H1 (cell line): ENCODE measurements around the gene BCAP31. TPM values are rescaled to one million over a fixed set of nuclear protein-coding genes. Genes with fewer than 3 reads are reported as not detected.
A peak's percentile ranks its signal among the peaks of the same experiment; 100 is the strongest.

ENCODE experiments used
- CTCF ChIA-PET: fragments of 300-600 bp; sonication (Branson Sonifier 250); formaldehyde crosslinking; loops from one replicate; lab custom pipeline; 2021; ENCODE audit not compliant: partially characterized antibody; lab: Charles Lee
- POLR2A ChIA-PET: fragments of 300-600 bp; sonication (Branson Sonifier 250); formaldehyde crosslinking; loops from one replicate; lab custom pipeline; 2021; ENCODE audit warnings: inconsistent platforms; ENCODE audit not compliant: partially characterized antibody; lab: Charles Lee
- DNase-seq, 2 experiments: peaks; one replicate each; pipeline versions ENCODE4 v3.0.0 to v3.0.0-alpha.2; 2010 to 2022; ENCODE audit warnings: low spot score in 2 of 2, low read depth in 1 of 2, mixed read lengths in 1 of 2
- FAIRE-seq: peaks from 2 replicates; lab custom pipeline; 2011; peaks lifted over from hg19 to GRCh38; lab: Jason Lieb, UNC
- H2AFZ ChIP-seq: 2 replicates; pipeline ENCODE4 v1.8.1; 2012; ENCODE audit warnings: low read length, inconsistent platforms
- H2AK5ac ChIP-seq: 2 replicates; pipeline ENCODE4 v1.6.1; 2013; ENCODE audit warnings: low read depth, low read length
- H2BK120ac ChIP-seq: replicated peaks from 2 replicates; pipeline ENCODE3; 2013; ENCODE audit warnings: low read depth, low read length, inconsistent platforms
- H2BK12ac ChIP-seq: 2 replicates; pipeline ENCODE4 v1.6.1; 2013; ENCODE audit warnings: low read depth, low read length
- H2BK15ac ChIP-seq: 2 replicates; pipeline ENCODE4 v1.6.1; 2013; ENCODE audit warnings: low read length
- H2BK20ac ChIP-seq: 2 replicates; pipeline ENCODE4 v1.6.1; 2013; ENCODE audit warnings: low read length
- H2BK5ac ChIP-seq: 2 replicates; pipeline ENCODE4 v1.6.1; 2013; ENCODE audit warnings: low read depth, low read length
- H3K14ac ChIP-seq: 2 replicates; pipeline ENCODE4 v1.6.1; 2013; ENCODE audit warnings: inconsistent platforms; ENCODE audit not compliant: insufficient read length
- H3K18ac ChIP-seq: 2 replicates; pipeline ENCODE4 v1.6.1; 2013; ENCODE audit warnings: low read length; ENCODE audit errors: extremely low read depth
- H3K23ac ChIP-seq: 2 replicates; pipeline ENCODE4 v1.6.1; 2013; ENCODE audit warnings: inconsistent platforms; ENCODE audit not compliant: insufficient read length
- H3K23me2 ChIP-seq: 2 replicates; pipeline ENCODE4 v1.6.1; 2013; ENCODE audit warnings: low read depth, low read length
- H3K27ac ChIP-seq: 2 replicates; pipeline ENCODE4 v1.6.1; 2011; ENCODE audit warnings: low read depth, low read length, inconsistent platforms
- H3K27me3 ChIP-seq, 4 experiments: replicated peaks in 1 of 4; 1 replicate in 1 of 4; 2 replicates in 3 of 4; pipeline versions ENCODE4 v1.6.1 to v1.8.1; 2011 to 2013; ENCODE audit warnings: low read length in 3 of 4, mild to moderate bottlenecking in 3 of 4, inconsistent platforms in 2 of 4, mixed read lengths in 2 of 4, moderate library complexity in 1 of 4; ENCODE audit not compliant: control insufficient read depth in 3 of 4, insufficient read depth in 3 of 4; ENCODE audit errors: extremely low read depth in 1 of 4
- H3K36me3 ChIP-seq, 4 experiments: 2 replicates each; pipeline versions ENCODE4 v1.6.1 to v1.8.1; 2011 to 2013; ENCODE audit warnings: mild to moderate bottlenecking in 4 of 4, low read length in 3 of 4, moderate library complexity in 2 of 4, control low read depth in 1 of 4, inconsistent platforms in 1 of 4; ENCODE audit not compliant: insufficient read depth in 4 of 4, control insufficient read depth in 2 of 4
- H3K4ac ChIP-seq: replicated peaks from 2 replicates; pipeline ENCODE3; 2013; ENCODE audit warnings: low read length, low read depth, mixed read lengths, inconsistent platforms; ENCODE audit not compliant: insufficient read length
- H3K4me1 ChIP-seq, 4 experiments: replicated peaks in 1 of 4; 1 replicate in 1 of 4; 2 replicates in 3 of 4; pipeline versions ENCODE4 v1.6.1 to v1.8.1; 2011 to 2013; ENCODE audit warnings: low read length in 3 of 4, inconsistent platforms in 2 of 4, mixed read lengths in 1 of 4; ENCODE audit not compliant: insufficient read depth in 4 of 4, control insufficient read depth in 3 of 4
- H3K4me2 ChIP-seq, 2 experiments: 2 replicates each; pipeline versions ENCODE4 v1.6.1 to v1.8.1; 2011 to 2013; ENCODE audit warnings: low read depth in 2 of 2, low read length in 2 of 2, control low read depth in 1 of 2, inconsistent platforms in 1 of 2, mild to moderate bottlenecking in 1 of 2; ENCODE audit not compliant: insufficient read depth in 1 of 2
- H3K4me3 ChIP-seq, 4 experiments: fragments of 200-600, 300-600 bp in 1 of 4; sonication (generic), shearing (Covaris generic), sonication (Bioruptor Twin) in 1 of 4; 2 replicates each; pipeline versions ENCODE4 v1.5.1 to v1.8.1; 2011 to 2016; ENCODE audit warnings: low read length in 4 of 4, low read depth in 3 of 4, control low read depth in 2 of 4, inconsistent platforms in 2 of 4, mild to moderate bottlenecking in 2 of 4, mixed read lengths in 1 of 4, moderate library complexity in 1 of 4; ENCODE audit not compliant: insufficient read depth in 2 of 4; ENCODE audit errors: extremely low read depth in 1 of 4
- H3K56ac ChIP-seq: replicated peaks from 2 replicates; pipeline ENCODE3; 2013; ENCODE audit warnings: low read depth, mild to moderate bottlenecking, mixed read lengths, low read length, inconsistent platforms; ENCODE audit not compliant: insufficient read length
- H3K79me1 ChIP-seq: 2 replicates; pipeline ENCODE4 v1.6.1; 2013; ENCODE audit warnings: low read depth, low read length, control low read depth
- H3K79me2 ChIP-seq, 2 experiments: 2 replicates each; pipeline versions ENCODE4 v1.6.1 to v1.8.1; 2012 to 2013; ENCODE audit warnings: low read length in 2 of 2, mild to moderate bottlenecking in 2 of 2, inconsistent platforms in 1 of 2; ENCODE audit not compliant: insufficient read depth in 2 of 2, control insufficient read depth in 1 of 2
- H3K9ac ChIP-seq, 4 experiments: replicated peaks in 1 of 4; 1 replicate in 1 of 4; 2 replicates in 3 of 4; pipeline versions ENCODE4 v1.6.1 to v1.8.1; 2011 to 2013; ENCODE audit warnings: low read depth in 3 of 4, low read length in 3 of 4, control low read depth in 2 of 4, mild to moderate bottlenecking in 2 of 4, moderate library complexity in 2 of 4, inconsistent platforms in 1 of 4; ENCODE audit errors: extremely low read depth in 1 of 4
- H3K9me3 ChIP-seq, 2 experiments: 2 replicates each; pipeline versions ENCODE4 v1.6.1 to v1.8.1; 2012 to 2013; ENCODE audit warnings: mild to moderate bottlenecking in 2 of 2, moderate library complexity in 2 of 2, control low read depth in 1 of 2, inconsistent platforms in 1 of 2, low read depth in 1 of 2, low read length in 1 of 2, mixed read lengths in 1 of 2; ENCODE audit not compliant: insufficient read depth in 2 of 2
- H4K20me1 ChIP-seq, 2 experiments: replicated peaks in 1 of 2; 2 replicates each; pipeline versions ENCODE3 to v1.8.1; 2011 to 2013; ENCODE audit warnings: inconsistent platforms in 2 of 2, low read length in 2 of 2, mild to moderate bottlenecking in 1 of 2; ENCODE audit not compliant: insufficient read depth in 2 of 2, control insufficient read depth in 1 of 2
- H4K5ac ChIP-seq: 2 replicates; pipeline ENCODE4 v1.6.1; 2013; ENCODE audit warnings: low read length, low read depth, mixed read lengths, inconsistent platforms; ENCODE audit not compliant: insufficient read length
- H4K8ac ChIP-seq: 2 replicates; pipeline ENCODE4 v1.8.0; 2013; ENCODE audit warnings: mild to moderate bottlenecking, moderate library complexity, low read length, inconsistent platforms; ENCODE audit not compliant: insufficient read depth; ENCODE audit errors: extremely low read depth
- H4K91ac ChIP-seq: replicated peaks from 2 replicates; pipeline ENCODE3; 2013; ENCODE audit warnings: low read length, mixed read lengths, inconsistent platforms; ENCODE audit not compliant: insufficient read length
- FOSL1 ChIP-seq: IDR thresholded peaks from 2 replicates; pipeline ENCODE4 v1.6.1; 2011; ENCODE audit warnings: mild to moderate bottlenecking, low read depth, low read length, moderate library complexity; ENCODE audit not compliant: insufficient read depth
- MAFK ChIP-seq: IDR thresholded peaks from 2 replicates; pipeline ENCODE4 v1.6.1; 2012; ENCODE audit warnings: low read depth, mild to moderate bottlenecking, improper control_type of control experiment, low read length
- NRF1 ChIP-seq: IDR thresholded peaks from 2 replicates; pipeline ENCODE4 v1.6.1; 2011; ENCODE audit warnings: mild to moderate bottlenecking, low read depth, low read length, improper control_type of control experiment
- POLR2AphosphoS5 ChIP-seq: IDR thresholded peaks from 2 replicates; pipeline ENCODE4 v1.6.1; 2011; ENCODE audit warnings: low read depth, low read length
- SAP30 ChIP-seq: fragments of 300-600 bp; sonication (generic); IDR thresholded peaks from 2 replicates; pipeline ENCODE4 v1.7.1; 2012; ENCODE audit warnings: low read length, moderate library complexity, mild to moderate bottlenecking, inconsistent platforms; ENCODE audit not compliant: insufficient read depth, insufficient replicate concordance
- SP2 ChIP-seq: IDR thresholded peaks from 2 replicates; pipeline ENCODE4 v1.6.1; 2012; ENCODE audit warnings: mild to moderate bottlenecking, low read length, inconsistent platforms
- WGBS, 2 experiments: shearing (Covaris generic) in 1 of 2; methylation state at CpG; one replicate each; pipeline versions ENCODE4 v1.1.6 to v1.1.7; 2013 to 2015; ENCODE audit warnings: low lambda C conversion rate in 2 of 2, mixed read lengths in 2 of 2, inconsistent platforms in 1 of 2, low coverage in 1 of 2, missing lambda C conversion rate in 1 of 2; ENCODE audit not compliant: insufficient replicate concordance in 2 of 2, insufficient coverage in 1 of 2, insufficient read length in 1 of 2; ENCODE audit errors: extremely low coverage in 1 of 2, missing lambda C conversion rate in 1 of 2; 5-methylcytosine and 5-hydroxymethylcytosine counted together
- polyA plus RNA-seq, 7 experiments: library from polyadenylated mRNA; depleted of rRNA in 3 of 7; stranded (reverse) in 5 of 7; unstranded in 2 of 7; fragments of >200 nt in 5 of 7; fragments of 200-250 nt in 2 of 7; gene quantifications; 1 replicate in 5 of 7; 2 replicates in 1 of 7; 4 replicates in 1 of 7; pipeline versions ENCODE4 v1.2.1 to v1.2.3, GENCODE V29; 2011 to 2013; ENCODE audit warnings: missing spikeins in 2 of 7, mixed read lengths in 2 of 7
- total RNA-seq: library from RNA; stranded (reverse); fragmentation: NEBNext Ultra II Directional; extraction: Animal tissue kit (Norgen Biotek cat#: 25700); gene quantifications from 2 replicates; pipeline ENCODE4 v1.2.1, GENCODE V29; 2021
- TF ChIP-seq, protein P1 (sequence below), 3 experiments: IDR thresholded peaks; 1 replicate in 2 of 3; 2 replicates in 1 of 3; pipeline versions ENCODE4 v1.5.1 to v1.6.1; 2011; ENCODE audit warnings: low read length in 3 of 3, mild to moderate bottlenecking in 3 of 3, inconsistent platforms in 2 of 3, low read depth in 1 of 3, moderate library complexity in 1 of 3; ENCODE audit not compliant: insufficient read depth in 1 of 3; ENCODE audit errors: control extremely low read depth in 1 of 3

The BCAP31 gene
- total and polyA plus RNA-seq, 2 of the 8 experiments (the other 6 are each of a cell fraction or from before 2014, with no cell fraction given) = 136 to 159 TPM

DNA sequence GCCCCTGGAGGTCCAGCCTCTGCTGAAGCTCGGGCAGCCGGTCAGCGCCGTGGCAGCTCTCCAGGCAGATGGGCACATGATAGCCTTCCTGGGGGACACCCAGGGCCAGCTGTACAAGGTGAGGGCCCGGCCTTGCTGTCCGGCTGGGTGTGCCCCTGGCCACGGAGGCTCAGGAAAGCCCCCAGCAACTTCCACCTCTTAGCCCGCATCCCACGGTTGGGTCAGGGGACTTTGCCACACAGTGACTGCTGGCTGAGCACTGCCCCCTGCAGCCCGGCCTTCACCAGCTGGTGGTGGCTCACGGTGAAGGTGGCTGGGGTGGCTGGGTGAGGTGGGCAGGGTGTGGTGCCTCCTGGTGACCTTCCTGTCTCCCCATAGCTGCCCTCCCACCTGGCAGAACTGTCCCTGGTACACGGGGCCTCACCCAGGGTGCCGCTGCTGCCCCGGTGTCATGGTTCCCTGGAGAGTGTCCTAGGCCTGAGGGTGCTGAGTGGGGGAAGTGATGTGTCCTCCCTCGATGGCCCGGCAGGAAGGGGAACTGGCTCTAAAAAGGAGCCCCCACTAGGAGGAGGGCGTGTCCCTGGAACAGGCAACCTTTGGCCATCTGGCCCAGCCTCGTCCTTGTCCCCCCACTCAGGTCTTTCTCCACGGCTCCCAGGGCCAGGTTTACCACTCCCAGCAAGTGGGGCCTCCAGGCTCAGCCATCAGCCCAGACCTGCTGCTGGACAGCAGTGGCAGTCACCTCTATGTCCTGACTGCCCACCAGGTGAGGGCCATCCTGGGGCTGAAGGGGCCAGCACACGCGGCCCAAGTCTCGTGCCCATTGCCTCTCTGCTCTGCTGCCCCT is 44.3 kb upstream of the BCAP31 start:
- 92% methylated on average over 11 of the region's 22 CpGs; no CpG with 5 or more reads in 1 of the 2 experiments for WGBS, 2 experiments
- no peak overlapping the region for H2BK20ac ChIP-seq
- no peaks in the 10 kb centered on the region for H3K9me3 ChIP-seq
- TF ChIP-seq MAFK = no peak
- TF ChIP-seq FOSL1 = no peak
- TF ChIP-seq POLR2AphosphoS5 = no peak
- no peak for TF ChIP-seq SAP30
- no peak for TF ChIP-seq SP2
- no peak for TF ChIP-seq NRF1
- TF ChIP-seq, protein P1, sequence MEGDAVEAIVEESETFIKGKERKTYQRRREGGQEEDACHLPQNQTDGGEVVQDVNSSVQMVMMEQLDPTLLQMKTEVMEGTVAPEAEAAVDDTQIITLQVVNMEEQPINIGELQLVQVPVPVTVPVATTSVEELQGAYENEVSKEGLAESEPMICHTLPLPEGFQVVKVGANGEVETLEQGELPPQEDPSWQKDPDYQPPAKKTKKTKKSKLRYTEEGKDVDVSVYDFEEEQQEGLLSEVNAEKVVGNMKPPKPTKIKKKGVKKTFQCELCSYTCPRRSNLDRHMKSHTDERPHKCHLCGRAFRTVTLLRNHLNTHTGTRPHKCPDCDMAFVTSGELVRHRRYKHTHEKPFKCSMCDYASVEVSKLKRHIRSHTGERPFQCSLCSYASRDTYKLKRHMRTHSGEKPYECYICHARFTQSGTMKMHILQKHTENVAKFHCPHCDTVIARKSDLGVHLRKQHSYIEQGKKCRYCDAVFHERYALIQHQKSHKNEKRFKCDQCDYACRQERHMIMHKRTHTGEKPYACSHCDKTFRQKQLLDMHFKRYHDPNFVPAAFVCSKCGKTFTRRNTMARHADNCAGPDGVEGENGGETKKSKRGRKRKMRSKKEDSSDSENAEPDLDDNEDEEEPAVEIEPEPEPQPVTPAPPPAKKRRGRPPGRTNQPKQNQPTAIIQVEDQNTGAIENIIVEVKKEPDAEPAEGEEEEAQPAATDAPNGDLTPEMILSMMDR (IDR thresholded peaks at IDR 0.05; ENCODE audit: control extremely low read depth in 1 of 3, insufficient read depth in 1 of 3, low read depth in 1 of 3, low read length in 3 of 3) = peak in 2 of 3 experiments; percentile 11 to 25; a peak in 1 of 4 replicates
- no peaks in the 10 kb centered on the region for H3K79me1 ChIP-seq
- no peaks in the 10 kb centered on the region for H3K79me2 ChIP-seq
- no peak overlapping the region for H3K27ac ChIP-seq
- ChIA-PET CTCF (interaction anchor here (0.7 to 1.9 kb wide), 9 partner anchors 10 to 171 kb away, joined by 3 to 10 read pairs (median 4); partner anchors contain the start of gene SRPK3), POLR2A (interaction anchor here (1.1 to 3.0 kb wide), 2 partner anchors 10 to 203 kb away, joined by 3 to 13 read pairs; partner anchors contain the start of gene HCFC1)
- no peaks in the 10 kb centered on the region for H3K23me2 ChIP-seq
- H4K8ac ChIP-seq = no peak overlapping the region
- no peak overlapping the region for H2BK120ac ChIP-seq
- H2BK5ac ChIP-seq = no peak overlapping the region
- H3K4ac ChIP-seq = no peak overlapping the region
- FAIRE-seq = no peak
- H2AK5ac ChIP-seq = no peak overlapping the region
- H2BK12ac ChIP-seq = no peak overlapping the region
- H3K9ac ChIP-seq = no peak overlapping the region
- H3K4me1 ChIP-seq = peaks cover 0 to 8% (median 4%) of the 10 kb centered on the region in 4 experiments; a peak in 5 of 7 replicates
- H3K4me3 ChIP-seq = no peak overlapping the region
- H3K36me3 ChIP-seq = no peaks in the 10 kb centered on the region
- H3K27me3 ChIP-seq = no peaks in the 10 kb centered on the region
- no peak overlapping the region for H2BK15ac ChIP-seq
- H3K56ac ChIP-seq = no peak overlapping the region
- no peak overlapping the region for H4K91ac ChIP-seq
- H3K14ac ChIP-seq = no peak overlapping the region
- no peak overlapping the region for H3K18ac ChIP-seq
- no peak overlapping the region for H2AFZ ChIP-seq
- no peak overlapping the region for H4K5ac ChIP-seq
- no peaks in the 10 kb centered on the region for H4K20me1 ChIP-seq
- no peak overlapping the region for H3K23ac ChIP-seq
- no peak overlapping the region for H3K4me2 ChIP-seq
- no peak for DNase-seq
